SK-N-SH (cell line): ENCODE data around the gene SUPT7L. TPM values are rescaled to one million over a fixed set of nuclear protein-coding genes. Genes with fewer than 3 reads are reported as not detected.

Experiments used
- CTCF ChIA-PET: fragments of 300-600, 350-600 bp; formaldehyde crosslinking; extraction: SDS; loops from one replicate; lab custom pipeline; 2021; lab: Yijun Ruan, JAX
- POLR2A ChIA-PET: fragments of 350-600 bp; sonication (Branson Sonifier 250); formaldehyde crosslinking; extraction: SDS; loops from one replicate; lab custom pipeline; 2020; ENCODE audit warnings: antibody characterized with exemption, inconsistent platforms; lab: Yijun Ruan, JAX
- DNase-seq: peaks from one replicate; pipeline ENCODE4 v3.0.0; 2012
- H2AFZ ChIP-seq: fragments of 200-600 bp; sonication (generic); 2 replicates; pipeline ENCODE4 v1.8.1; 2016; ENCODE audit warnings: antibody characterized with exemption, mild to moderate bottlenecking, low read depth
- H3F3A ChIP-seq: fragments of 200-600 bp; sonication (generic); replicated peaks from 2 replicates; pipeline ENCODE3; 2016; ENCODE audit warnings: antibody characterized with exemption, mild to moderate bottlenecking; ENCODE audit not compliant: insufficient read depth
- H3K27ac ChIP-seq, 2 experiments: fragments of 200-500 bp in 1 of 2; fragments of 200-600 bp in 1 of 2; sonication (Bioruptor generic) in 1 of 2; sonication (generic), shearing (Covaris generic) in 1 of 2; 2 replicates each; pipeline versions ENCODE4 v1.5.1 to v1.6.1; 2014 to 2016; ENCODE audit warnings: low read depth in 2 of 2, inconsistent platforms in 1 of 2, low read length in 1 of 2, mild to moderate bottlenecking in 1 of 2, mixed read lengths in 1 of 2
- H3K27me3 ChIP-seq: fragments of 200-600 bp; sonication (generic), shearing (Covaris generic); 2 replicates; pipeline ENCODE4 v1.6.1; 2016; ENCODE audit warnings: mixed run types; ENCODE audit not compliant: insufficient read depth
- H3K36me3 ChIP-seq, 2 experiments: fragments of 200-500 bp in 1 of 2; fragments of 200-600 bp in 1 of 2; sonication (Bioruptor generic) in 1 of 2; sonication (generic) in 1 of 2; replicated peaks in 1 of 2; 2 replicates each; pipeline versions ENCODE3 to v1.5.1; 2014 to 2016; ENCODE audit warnings: low read length in 1 of 2, mild to moderate bottlenecking in 1 of 2; ENCODE audit not compliant: insufficient read depth in 2 of 2, control insufficient read depth in 1 of 2
- H3K4me1 ChIP-seq, 2 experiments: fragments of 200-500 bp in 1 of 2; fragments of 200-600 bp in 1 of 2; sonication (Bioruptor generic) in 1 of 2; sonication (generic), shearing (Covaris generic) in 1 of 2; 2 replicates each; pipeline versions ENCODE4 v1.5.1 to v1.6.1; 2014 to 2016; ENCODE audit warnings: low read depth in 1 of 2, low read length in 1 of 2, mixed run types in 1 of 2; ENCODE audit not compliant: insufficient read depth in 2 of 2, control insufficient read depth in 1 of 2
- H3K4me2 ChIP-seq: fragments of 200-600 bp; sonication (generic), shearing (Covaris generic); 2 replicates; pipeline ENCODE4 v1.6.1; 2017; ENCODE audit warnings: mixed run types
- H3K4me3 ChIP-seq, 2 experiments: fragments of 200-500 bp in 1 of 2; fragments of 200-600 bp in 1 of 2; sonication (Bioruptor generic) in 1 of 2; sonication (generic), shearing (Covaris generic) in 1 of 2; 2 replicates each; pipeline versions ENCODE4 v1.5.1 to v1.8.1; 2014 to 2016; ENCODE audit warnings: low read depth in 2 of 2, inconsistent platforms in 1 of 2, low read length in 1 of 2, mild to moderate bottlenecking in 1 of 2, mixed read lengths in 1 of 2, moderate library complexity in 1 of 2
- H3K79me2 ChIP-seq: fragments of 200-600 bp; sonication (generic); 2 replicates; pipeline ENCODE4 v1.8.1; 2017; ENCODE audit warnings: mild to moderate bottlenecking; ENCODE audit not compliant: insufficient read depth
- H3K9ac ChIP-seq: fragments of 200-600 bp; sonication (generic); 2 replicates; pipeline ENCODE4 v1.6.1; 2017; ENCODE audit warnings: mixed run types
- H3K9me2 ChIP-seq: fragments of 200-600 bp; sonication (generic); 2 replicates; pipeline ENCODE4 v1.6.1; 2017; ENCODE audit warnings: mixed run types
- H3K9me3 ChIP-seq: fragments of 200-600 bp; sonication (generic); 2 replicates; pipeline ENCODE4 v1.6.1; 2017; ENCODE audit warnings: mixed run types, mild to moderate bottlenecking, moderate library complexity
- H4K20me1 ChIP-seq: fragments of 200-600 bp; sonication (generic); 2 replicates; pipeline ENCODE4 v1.6.1; 2017; ENCODE audit warnings: mild to moderate bottlenecking, mixed run types; ENCODE audit not compliant: insufficient read depth
- ELF1 ChIP-seq: IDR thresholded peaks from 2 replicates; pipeline ENCODE4 v1.4.0; 2012
- FOXJ3 ChIP-seq: sonication (generic); formaldehyde crosslinking; IDR thresholded peaks from 2 replicates; pipeline ENCODE4 v1.5.1; 2020; ENCODE audit warnings: mild to moderate bottlenecking, missing genetic modification reagents
- FOXM1 ChIP-seq: IDR thresholded peaks from 2 replicates; pipeline ENCODE4 v1.4.0; 2012; ENCODE audit warnings: low read depth, mild to moderate bottlenecking
- GABPA ChIP-seq: IDR thresholded peaks from 2 replicates; pipeline ENCODE4 v1.4.0; 2012; ENCODE audit warnings: low read depth, mild to moderate bottlenecking
- SIN3A ChIP-seq: IDR thresholded peaks from 2 replicates; pipeline ENCODE4 v1.6.1; 2012; ENCODE audit warnings: low read depth, mild to moderate bottlenecking, low read length, moderate library complexity, borderline replicate concordance
- TCF12 ChIP-seq: IDR thresholded peaks from 2 replicates; pipeline ENCODE4 v1.4.0; 2012
- YY1 ChIP-seq: IDR thresholded peaks from 2 replicates; pipeline ENCODE4 v1.4.0; 2012; ENCODE audit warnings: low read depth, mild to moderate bottlenecking
- WGBS: methylation state at CpG from one replicate; pipeline ENCODE4 v1.1.6; 2017; ENCODE audit warnings: low lambda C conversion rate; 5-methylcytosine and 5-hydroxymethylcytosine counted together
- polyA plus RNA-seq, 3 experiments: library from polyadenylated mRNA; depleted of rRNA; stranded (reverse); fragments of >200 nt; gene quantifications; 2 replicates each; pipeline ENCODE4 v1.2.3, GENCODE V29; 2012
- TF ChIP-seq, protein P1 (sequence below): fragments of 150-350 bp; IDR thresholded peaks from 2 replicates; pipeline ENCODE4 v1.6.1; 2017; ENCODE audit warnings: antibody characterized with exemption, low read length, low read depth, borderline replicate concordance
- TF ChIP-seq, protein P2 (sequence below): IDR thresholded peaks from 2 replicates; pipeline ENCODE4 v1.6.1; 2012; ENCODE audit warnings: mild to moderate bottlenecking, low read depth, low read length, moderate library complexity
- TF ChIP-seq, protein P3 (sequence below): IDR thresholded peaks from 2 replicates; pipeline ENCODE4; 2012
- TF ChIP-seq, protein P4 (sequence below): IDR thresholded peaks from 2 replicates; pipeline ENCODE4 v1.4.0; 2012; ENCODE audit warnings: low read depth, borderline replicate concordance

SUPT7L gene
- polyA plus RNA-seq, 1 of the 3 experiments (the other 2 are of a cell fraction): 49.7 TPM

DNA sequence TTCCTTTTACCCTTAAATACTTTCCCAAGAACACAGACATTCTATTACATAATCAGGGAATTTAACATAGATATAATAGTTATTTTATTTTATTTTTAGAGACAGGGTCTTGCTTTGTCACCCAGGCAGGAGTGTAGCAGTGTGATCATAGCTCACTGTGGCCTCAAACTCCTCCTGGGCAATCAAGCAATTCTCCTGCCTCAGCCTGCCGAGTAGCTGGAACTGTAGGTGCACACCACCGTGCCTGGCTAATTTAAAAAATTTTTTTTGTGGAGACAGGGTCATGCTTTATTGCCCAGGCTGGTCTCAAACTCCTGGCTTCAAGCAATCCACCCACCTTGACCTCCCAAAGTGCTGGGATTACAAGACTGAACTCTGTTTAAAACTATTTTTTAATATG, 45.9 kb upstream of the SUPT7L start:
- Histone ChIP-seq H3K27ac (no peak overlapping the region), H3K4me2 (no peak overlapping the region), H3K9me2 (no peaks in the 10 kb centered on the region), H3F3A (peaks cover 20% of the 10 kb centered on the region), H3K9me3 (no peaks in the 10 kb centered on the region), H4K20me1 (no peaks in the 10 kb centered on the region)
- TF ChIP-seq, protein P1, sequence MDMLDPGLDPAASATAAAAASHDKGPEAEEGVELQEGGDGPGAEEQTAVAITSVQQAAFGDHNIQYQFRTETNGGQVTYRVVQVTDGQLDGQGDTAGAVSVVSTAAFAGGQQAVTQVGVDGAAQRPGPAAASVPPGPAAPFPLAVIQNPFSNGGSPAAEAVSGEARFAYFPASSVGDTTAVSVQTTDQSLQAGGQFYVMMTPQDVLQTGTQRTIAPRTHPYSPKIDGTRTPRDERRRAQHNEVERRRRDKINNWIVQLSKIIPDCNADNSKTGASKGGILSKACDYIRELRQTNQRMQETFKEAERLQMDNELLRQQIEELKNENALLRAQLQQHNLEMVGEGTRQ: no peak
- no peak for TF ChIP-seq TCF12
- TF ChIP-seq, protein P2, sequence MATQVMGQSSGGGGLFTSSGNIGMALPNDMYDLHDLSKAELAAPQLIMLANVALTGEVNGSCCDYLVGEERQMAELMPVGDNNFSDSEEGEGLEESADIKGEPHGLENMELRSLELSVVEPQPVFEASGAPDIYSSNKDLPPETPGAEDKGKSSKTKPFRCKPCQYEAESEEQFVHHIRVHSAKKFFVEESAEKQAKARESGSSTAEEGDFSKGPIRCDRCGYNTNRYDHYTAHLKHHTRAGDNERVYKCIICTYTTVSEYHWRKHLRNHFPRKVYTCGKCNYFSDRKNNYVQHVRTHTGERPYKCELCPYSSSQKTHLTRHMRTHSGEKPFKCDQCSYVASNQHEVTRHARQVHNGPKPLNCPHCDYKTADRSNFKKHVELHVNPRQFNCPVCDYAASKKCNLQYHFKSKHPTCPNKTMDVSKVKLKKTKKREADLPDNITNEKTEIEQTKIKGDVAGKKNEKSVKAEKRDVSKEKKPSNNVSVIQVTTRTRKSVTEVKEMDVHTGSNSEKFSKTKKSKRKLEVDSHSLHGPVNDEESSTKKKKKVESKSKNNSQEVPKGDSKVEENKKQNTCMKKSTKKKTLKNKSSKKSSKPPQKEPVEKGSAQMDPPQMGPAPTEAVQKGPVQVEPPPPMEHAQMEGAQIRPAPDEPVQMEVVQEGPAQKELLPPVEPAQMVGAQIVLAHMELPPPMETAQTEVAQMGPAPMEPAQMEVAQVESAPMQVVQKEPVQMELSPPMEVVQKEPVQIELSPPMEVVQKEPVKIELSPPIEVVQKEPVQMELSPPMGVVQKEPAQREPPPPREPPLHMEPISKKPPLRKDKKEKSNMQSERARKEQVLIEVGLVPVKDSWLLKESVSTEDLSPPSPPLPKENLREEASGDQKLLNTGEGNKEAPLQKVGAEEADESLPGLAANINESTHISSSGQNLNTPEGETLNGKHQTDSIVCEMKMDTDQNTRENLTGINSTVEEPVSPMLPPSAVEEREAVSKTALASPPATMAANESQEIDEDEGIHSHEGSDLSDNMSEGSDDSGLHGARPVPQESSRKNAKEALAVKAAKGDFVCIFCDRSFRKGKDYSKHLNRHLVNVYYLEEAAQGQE: no peak
- TF ChIP-seq, protein P3, sequence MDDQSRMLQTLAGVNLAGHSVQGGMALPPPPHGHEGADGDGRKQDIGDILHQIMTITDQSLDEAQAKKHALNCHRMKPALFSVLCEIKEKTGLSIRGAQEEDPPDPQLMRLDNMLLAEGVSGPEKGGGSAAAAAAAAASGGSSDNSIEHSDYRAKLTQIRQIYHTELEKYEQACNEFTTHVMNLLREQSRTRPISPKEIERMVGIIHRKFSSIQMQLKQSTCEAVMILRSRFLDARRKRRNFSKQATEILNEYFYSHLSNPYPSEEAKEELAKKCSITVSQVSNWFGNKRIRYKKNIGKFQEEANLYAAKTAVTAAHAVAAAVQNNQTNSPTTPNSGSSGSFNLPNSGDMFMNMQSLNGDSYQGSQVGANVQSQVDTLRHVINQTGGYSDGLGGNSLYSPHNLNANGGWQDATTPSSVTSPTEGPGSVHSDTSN: no peak
- TF ChIP-seq, all 33 proteins: peak for 0
- Histone ChIP-seq H3K9ac (no peak overlapping the region), H3K27me3 (no peaks in the 10 kb centered on the region), H3K36me3 (no peaks in the 10 kb centered on the region), H3K4me3 (no peak overlapping the region), H3K79me2 (no peaks in the 10 kb centered on the region), H3K4me1 (peaks cover 6 to 13% of the 10 kb centered on the region in 2 experiments; a peak in 3 of 4 replicates), H2AFZ (no peak overlapping the region)
- 66% methylated on average over 2 of the region's 2 CpGs for WGBS
- POLR2A ChIA-PET: no interaction called here
- CTCF ChIA-PET: interaction anchor here (2.8 to 18.8 kb wide), 3 partner anchors 14 to 687 kb away, joined by 9 to 333 read pairs (median 42); no protein-coding TSS in a partner anchor
- no peak for DNase-seq

DNA sequence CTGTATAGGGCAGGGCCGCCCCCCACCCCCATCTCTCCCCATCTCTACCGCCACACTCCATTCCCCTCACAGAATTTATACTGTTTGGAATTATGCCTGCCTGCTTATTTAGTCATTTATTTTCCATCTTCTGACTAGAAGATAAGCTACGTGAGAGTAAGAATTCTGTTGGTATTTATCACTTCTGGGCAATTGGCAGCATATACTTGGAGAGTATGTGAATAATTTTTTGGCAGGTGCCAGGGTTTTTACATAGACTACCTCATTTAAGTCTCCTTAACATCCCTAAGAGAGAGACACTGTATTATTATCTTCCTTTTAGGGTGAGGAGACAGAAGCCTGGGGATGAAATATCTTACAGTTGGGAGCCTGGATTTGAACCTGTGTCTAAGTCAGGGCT, 45.3 kb upstream of the SUPT7L start:
- H3K36me3 ChIP-seq: no peaks in the 10 kb centered on the region
- H3K9me2 ChIP-seq: no peaks in the 10 kb centered on the region
- H3K9me3 ChIP-seq: no peaks in the 10 kb centered on the region
- peaks cover 24% of the 10 kb centered on the region for H3F3A ChIP-seq
- ChIA-PET POLR2A (no interaction called here), CTCF (interaction anchor here (0.9 to 18.8 kb wide), 5 partner anchors 15 to 886 kb away, joined by 3 to 333 read pairs (median 16); no protein-coding TSS in a partner anchor)
- peaks cover 6 to 16% of the 10 kb centered on the region in 2 experiments; a peak in 3 of 4 replicates for H3K4me1 ChIP-seq
- H3K27me3 ChIP-seq: no peaks in the 10 kb centered on the region
- no peak for TF ChIP-seq FOXM1
- TF ChIP-seq YY1: no peak
- no peak for TF ChIP-seq FOXJ3 (CRISPR knock-in tag)
- no peak for TF ChIP-seq SIN3A
- TF ChIP-seq, protein P4, sequence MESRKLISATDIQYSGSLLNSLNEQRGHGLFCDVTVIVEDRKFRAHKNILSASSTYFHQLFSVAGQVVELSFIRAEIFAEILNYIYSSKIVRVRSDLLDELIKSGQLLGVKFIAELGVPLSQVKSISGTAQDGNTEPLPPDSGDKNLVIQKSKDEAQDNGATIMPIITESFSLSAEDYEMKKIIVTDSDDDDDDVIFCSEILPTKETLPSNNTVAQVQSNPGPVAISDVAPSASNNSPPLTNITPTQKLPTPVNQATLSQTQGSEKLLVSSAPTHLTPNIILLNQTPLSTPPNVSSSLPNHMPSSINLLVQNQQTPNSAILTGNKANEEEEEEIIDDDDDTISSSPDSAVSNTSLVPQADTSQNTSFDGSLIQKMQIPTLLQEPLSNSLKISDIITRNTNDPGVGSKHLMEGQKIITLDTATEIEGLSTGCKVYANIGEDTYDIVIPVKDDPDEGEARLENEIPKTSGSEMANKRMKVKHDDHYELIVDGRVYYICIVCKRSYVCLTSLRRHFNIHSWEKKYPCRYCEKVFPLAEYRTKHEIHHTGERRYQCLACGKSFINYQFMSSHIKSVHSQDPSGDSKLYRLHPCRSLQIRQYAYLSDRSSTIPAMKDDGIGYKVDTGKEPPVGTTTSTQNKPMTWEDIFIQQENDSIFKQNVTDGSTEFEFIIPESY: no peak
- TF ChIP-seq GABPA: no peak
- no peak for TF ChIP-seq ELF1
- 80% methylated on average over 3 of the region's 3 CpGs for WGBS
- H2AFZ ChIP-seq: no peak overlapping the region
- no peaks in the 10 kb centered on the region for H3K79me2 ChIP-seq
- DNase-seq: no peak
- H3K4me3 ChIP-seq: no peak overlapping the region
- no peak overlapping the region for H3K9ac ChIP-seq
- H3K27ac ChIP-seq: no peak overlapping the region
- H3K4me2 ChIP-seq: no peak overlapping the region
- H4K20me1 ChIP-seq: no peaks in the 10 kb centered on the region
